Mucosa of stomach (tissue), 1 donor: Measurements from ENCODE around the gene CXCL1.

Source experiments
- H3K27me3 ChIP-seq: one replicate; pipeline ENCODE4 v1.7.0; 2013; ENCODE audit warnings: mild to moderate bottlenecking, low read length; ENCODE audit not compliant: control insufficient read depth, insufficient read depth
- H3K36me3 ChIP-seq: one replicate; pipeline ENCODE4 v1.7.0; 2013; ENCODE audit warnings: low read length; ENCODE audit not compliant: control insufficient read depth, insufficient read depth
- H3K4me1 ChIP-seq: one replicate; pipeline ENCODE4 v1.7.0; 2013; ENCODE audit warnings: mild to moderate bottlenecking, low read length; ENCODE audit not compliant: control insufficient read depth, insufficient read depth
- H3K4me3 ChIP-seq: one replicate; pipeline ENCODE4 v1.7.0; 2013; ENCODE audit warnings: low read length
- H3K9ac ChIP-seq: one replicate; pipeline ENCODE4 v1.7.0; 2013; ENCODE audit warnings: mild to moderate bottlenecking, low read length, moderate library complexity
- H3K9me3 ChIP-seq: one replicate; pipeline ENCODE4 v1.7.0; 2013; ENCODE audit warnings: mild to moderate bottlenecking, low read length, moderate library complexity; ENCODE audit not compliant: control insufficient read depth
- donor health status: Pancreatic carcinoma.

Gene CXCL1

GRCh38 chr4:73869130-73870055 lies at the start of gene CXCL1:
CXCL1 (plus strand) TSS chr4:73869393; CDS start chr4:73869471, 78 bp downstream.
- peaks cover 14% of the 10 kb centered on the region for H3K4me1 ChIP-seq
- H3K9me3 ChIP-seq, result no peaks in the 10 kb centered on the region
- no peaks in the 10 kb centered on the region for H3K27me3 ChIP-seq
- H3K4me3 ChIP-seq, result peak within 1 kb of the TSS; percentile 28
- H3K9ac ChIP-seq, result peak within 1 kb of the TSS; percentile 58
- no peaks in the 10 kb centered on the region for H3K36me3 ChIP-seq

- Histone ChIP-seq H3K27me3 (no peaks in the 10 kb centered on the region), H3K9ac (no peak overlapping the region), H3K4me1 (peaks cover 3% of the 10 kb centered on the region), H3K4me3 (no peak overlapping the region), H3K9me3 (no peaks in the 10 kb centered on the region), H3K36me3 (no peaks in the 10 kb centered on the region)
Measured at GRCh38 chr4:73821325-73821724, 47.9 kb upstream of the CXCL1 start.

GRCh38 chr4:73822389-73822788 lies 46.8 kb upstream of the CXCL1 start:
- H3K36me3 ChIP-seq, result no peaks in the 10 kb centered on the region
- H3K4me1 ChIP-seq, result no peaks in the 10 kb centered on the region
- H3K27me3 ChIP-seq, result no peaks in the 10 kb centered on the region

GRCh38 chr4:73822812-73823504 lies 46.2 kb upstream of the CXCL1 start:
- H3K4me3 ChIP-seq, result no peak overlapping the region
- no peaks in the 10 kb centered on the region for H3K27me3 ChIP-seq
- H3K9ac ChIP-seq, result no peak overlapping the region
- H3K9me3 ChIP-seq, result no peaks in the 10 kb centered on the region
- no peaks in the 10 kb centered on the region for H3K4me1 ChIP-seq
- no peaks in the 10 kb centered on the region for H3K36me3 ChIP-seq

More at GRCh38 chr4:73822389-73822788, 46.8 kb upstream of the CXCL1 start:
- Histone ChIP-seq H3K4me3 (no peak overlapping the region), H3K9me3 (no peaks in the 10 kb centered on the region), H3K9ac (no peak overlapping the region)

- no peak overlapping the region for H3K9ac ChIP-seq
- no peaks in the 10 kb centered on the region for H3K4me1 ChIP-seq
- H3K36me3 ChIP-seq, result no peaks in the 10 kb centered on the region
- no peaks in the 10 kb centered on the region for H3K27me3 ChIP-seq
- H3K9me3 ChIP-seq, result no peaks in the 10 kb centered on the region
- H3K4me3 ChIP-seq, result no peak overlapping the region
Measured at GRCh38 chr4:73823760-73824159, 45.4 kb upstream of the CXCL1 start.

GRCh38 chr4:73828956-73829355 lies 40.2 kb upstream of the CXCL1 start:
- H3K36me3 ChIP-seq, result no peaks in the 10 kb centered on the region
- H3K27me3 ChIP-seq, result no peaks in the 10 kb centered on the region
- H3K9me3 ChIP-seq, result no peaks in the 10 kb centered on the region
- no peak overlapping the region for H3K9ac ChIP-seq
- no peaks in the 10 kb centered on the region for H3K4me1 ChIP-seq
- no peak overlapping the region for H3K4me3 ChIP-seq

GRCh38 chr4:73831569-73831968 lies 37.6 kb upstream of the CXCL1 start:
- Histone ChIP-seq H3K9me3 (no peaks in the 10 kb centered on the region), H3K9ac (no peak overlapping the region), H3K4me1 (no peaks in the 10 kb centered on the region), H3K27me3 (peaks cover 3% of the 10 kb centered on the region), H3K4me3 (no peak overlapping the region), H3K36me3 (no peaks in the 10 kb centered on the region)

GRCh38 chr4:73832651-73833237 lies 36.4 kb upstream of the CXCL1 start:
- H3K36me3 ChIP-seq, result no peaks in the 10 kb centered on the region
- no peak overlapping the region for H3K4me3 ChIP-seq
- H3K9me3 ChIP-seq, result no peaks in the 10 kb centered on the region
- H3K9ac ChIP-seq, result no peak overlapping the region
- H3K27me3 ChIP-seq, result peaks cover 7% of the 10 kb centered on the region
- no peaks in the 10 kb centered on the region for H3K4me1 ChIP-seq

- Histone ChIP-seq H3K9me3 (no peaks in the 10 kb centered on the region), H3K4me3 (no peak within 1 kb of the TSS), H3K36me3 (no peaks in the 10 kb centered on the region), H3K4me1 (peaks cover 6% of the 10 kb centered on the region), H3K27me3 (peaks cover 7% of the 10 kb centered on the region), H3K9ac (no peak within 1 kb of the TSS)
Measured at GRCh38 chr4:73836373-73837279, 32.6 kb upstream of the CXCL1 start, which contains the start of gene CXCL6. CXCL6 (plus strand) TSS chr4:73836678; CDS start chr4:73836751, 73 bp downstream.

- no peaks in the 10 kb centered on the region for H3K9me3 ChIP-seq
- H3K9ac ChIP-seq, result no peak overlapping the region
- H3K27me3 ChIP-seq, result peaks cover 7% of the 10 kb centered on the region
- H3K4me1 ChIP-seq, result peaks cover 6% of the 10 kb centered on the region
- H3K36me3 ChIP-seq, result no peaks in the 10 kb centered on the region
- H3K4me3 ChIP-seq, result no peak overlapping the region
Measured at GRCh38 chr4:73839071-73839470, 30.1 kb upstream of the CXCL1 start.

- no peak overlapping the region for H3K4me3 ChIP-seq
- no peaks in the 10 kb centered on the region for H3K36me3 ChIP-seq
- H3K27me3 ChIP-seq, result peaks cover 7% of the 10 kb centered on the region
- no peaks in the 10 kb centered on the region for H3K9me3 ChIP-seq
- peaks cover 6% of the 10 kb centered on the region for H3K4me1 ChIP-seq
- H3K9ac ChIP-seq, result no peak overlapping the region
Measured at GRCh38 chr4:73839715-73840114, 29.5 kb upstream of the CXCL1 start.
